ENCODE results near the gene SH3PXD2A.

The SH3PXD2A gene

GRCh38 chr10:103724074-103724473 lies 131.3 kb downstream of the SH3PXD2A start:
- DNase-seq (ENCODE audit: low read depth in 2 of 2): no peak

GRCh38 chr10:103723557-103723956 lies 131.8 kb downstream of the SH3PXD2A start:
- no peak for DNase-seq (ENCODE audit: low read depth in 2 of 2)

GRCh38 chr10:103722632-103723031 lies 132.7 kb downstream of the SH3PXD2A start:
- no peak for DNase-seq (ENCODE audit: low read depth in 2 of 2)

- no peak for DNase-seq (ENCODE audit: low read depth in 2 of 2)
Measured at GRCh38 chr10:103720964-103721335, 134.4 kb downstream of the SH3PXD2A start.

- DNase-seq (ENCODE audit: low read depth in 2 of 2): no peak
Measured at GRCh38 chr10:103720328-103720963, 134.9 kb downstream of the SH3PXD2A start.

- no peak for DNase-seq (ENCODE audit: low read depth in 2 of 2)
Measured at GRCh38 chr10:103719036-103719435, 136.3 kb downstream of the SH3PXD2A start.

- no peak for DNase-seq (ENCODE audit: low read depth in 2 of 2)
Measured at GRCh38 chr10:103718247-103718620, 137.1 kb downstream of the SH3PXD2A start.

- DNase-seq (ENCODE audit: low read depth in 2 of 2): no peak
Measured at GRCh38 chr10:103717341-103718246, 137.8 kb downstream of the SH3PXD2A start.

- no peak for DNase-seq (ENCODE audit: low read depth in 2 of 2)
Measured at GRCh38 chr10:103716206-103717160, 138.9 kb downstream of the SH3PXD2A start.

- DNase-seq (ENCODE audit: low read depth in 2 of 2): peak in 1 of 2 experiments; percentile 23
Measured at GRCh38 chr10:103715430-103715829, 139.9 kb downstream of the SH3PXD2A start.

GRCh38 chr10:103714232-103714891 lies 141.0 kb downstream of the SH3PXD2A start:
- DNase-seq (ENCODE audit: low read depth in 2 of 2): no peak

- no peak for DNase-seq (ENCODE audit: low read depth in 2 of 2)
Measured at GRCh38 chr10:103713676-103714075, 141.7 kb downstream of the SH3PXD2A start.

- DNase-seq (ENCODE audit: low read depth in 2 of 2): peak in 1 of 2 experiments; percentile 33
Measured at GRCh38 chr10:103712898-103713498, 142.4 kb downstream of the SH3PXD2A start.

GRCh38 chr10:103712146-103712545 lies 143.2 kb downstream of the SH3PXD2A start:
- no peak for DNase-seq (ENCODE audit: low read depth in 2 of 2)

GRCh38 chr10:103711351-103711994 lies 143.9 kb downstream of the SH3PXD2A start:
- no peak for DNase-seq (ENCODE audit: low read depth in 2 of 2)

GRCh38 chr10:103710490-103710889 lies 144.9 kb downstream of the SH3PXD2A start:
- no peak for DNase-seq (ENCODE audit: low read depth in 2 of 2)

- DNase-seq (ENCODE audit: low read depth in 2 of 2): no peak
Measured at GRCh38 chr10:103709341-103709920, 145.9 kb downstream of the SH3PXD2A start.

GRCh38 chr10:103708627-103709288 lies 146.6 kb downstream of the SH3PXD2A start:
- DNase-seq (ENCODE audit: low read depth in 2 of 2): no peak

GRCh38 chr10:103707956-103708626 lies 147.3 kb downstream of the SH3PXD2A start:
- DNase-seq (ENCODE audit: low read depth in 2 of 2): no peak

Data from fibroblast of skin of left biceps (primary cell).